Sigmoid colon (tissue), 4 donors: Measurements from ENCODE around the gene ANO1.

Source experiments
- EP300 ChIP-seq, 4 donors: sonication (generic); formaldehyde crosslinking; IDR thresholded peaks; one replicate each; pipeline ENCODE4 v1.6.1; 2017; ENCODE audit warnings: antibody characterized with exemption in 4 of 4
- POLR2A ChIP-seq, 2 donors: fragments of 450-650 bp; IDR thresholded peaks; one replicate each; pipeline ENCODE4 v1.6.1; 2016; ENCODE audit warnings: antibody characterized with exemption in 2 of 2, mild to moderate bottlenecking in 2 of 2, moderate library complexity in 2 of 2
- POLR2AphosphoS5 ChIP-seq, 4 donors: sonication (generic); formaldehyde crosslinking; IDR thresholded peaks; one replicate each; pipeline ENCODE4 v1.6.1; 2017; ENCODE audit warnings: antibody characterized with exemption in 4 of 4
- TF ChIP-seq, protein P1 (sequence below), 4 experiments: fragments of 450-650 bp in 3 of 4; fragments of 200-600 bp in 1 of 4; IDR thresholded peaks; one replicate each; pipeline ENCODE4 v1.5.1; 2016 to 2019; ENCODE audit warnings: antibody characterized with exemption in 4 of 4, mild to moderate bottlenecking in 3 of 4, moderate library complexity in 2 of 4

DNA sequence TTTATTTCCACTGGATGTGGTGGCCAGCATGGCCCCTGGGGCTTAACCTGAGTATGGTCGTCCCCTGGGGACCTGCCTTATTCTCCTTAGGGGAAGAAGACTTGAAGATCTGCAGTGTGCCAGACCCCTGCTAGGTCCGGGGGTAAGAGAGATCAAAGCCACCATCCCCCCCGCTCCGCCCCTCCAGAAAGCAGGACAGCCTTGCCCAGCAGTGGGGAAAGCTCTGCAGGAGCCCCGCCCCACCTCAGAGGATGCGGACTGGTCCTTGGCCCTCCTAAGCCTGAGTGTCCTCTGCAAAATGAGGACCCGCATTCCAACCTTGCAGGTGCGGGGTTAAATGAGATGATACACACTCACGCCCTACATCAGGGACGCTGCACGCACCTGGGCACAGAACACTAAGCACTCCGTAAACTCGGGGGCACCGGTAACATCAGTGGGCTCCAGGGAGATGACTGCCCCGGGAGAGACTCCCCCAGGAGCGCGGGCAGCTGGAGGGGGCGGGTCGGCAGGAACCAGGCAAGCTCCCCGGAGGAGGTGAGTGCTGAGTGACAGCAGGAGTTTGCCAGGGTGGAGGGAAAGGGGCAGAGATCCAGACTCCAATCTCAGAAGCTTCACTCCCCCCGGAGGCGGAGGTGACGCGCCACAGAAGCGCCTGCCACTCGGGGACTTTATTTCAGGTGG, 564 bp upstream of the ANO1 start:
- TF ChIP-seq, protein P1, sequence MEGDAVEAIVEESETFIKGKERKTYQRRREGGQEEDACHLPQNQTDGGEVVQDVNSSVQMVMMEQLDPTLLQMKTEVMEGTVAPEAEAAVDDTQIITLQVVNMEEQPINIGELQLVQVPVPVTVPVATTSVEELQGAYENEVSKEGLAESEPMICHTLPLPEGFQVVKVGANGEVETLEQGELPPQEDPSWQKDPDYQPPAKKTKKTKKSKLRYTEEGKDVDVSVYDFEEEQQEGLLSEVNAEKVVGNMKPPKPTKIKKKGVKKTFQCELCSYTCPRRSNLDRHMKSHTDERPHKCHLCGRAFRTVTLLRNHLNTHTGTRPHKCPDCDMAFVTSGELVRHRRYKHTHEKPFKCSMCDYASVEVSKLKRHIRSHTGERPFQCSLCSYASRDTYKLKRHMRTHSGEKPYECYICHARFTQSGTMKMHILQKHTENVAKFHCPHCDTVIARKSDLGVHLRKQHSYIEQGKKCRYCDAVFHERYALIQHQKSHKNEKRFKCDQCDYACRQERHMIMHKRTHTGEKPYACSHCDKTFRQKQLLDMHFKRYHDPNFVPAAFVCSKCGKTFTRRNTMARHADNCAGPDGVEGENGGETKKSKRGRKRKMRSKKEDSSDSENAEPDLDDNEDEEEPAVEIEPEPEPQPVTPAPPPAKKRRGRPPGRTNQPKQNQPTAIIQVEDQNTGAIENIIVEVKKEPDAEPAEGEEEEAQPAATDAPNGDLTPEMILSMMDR (IDR thresholded peaks at IDR 0.05), result no peak
- TF ChIP-seq POLR2A (IDR thresholded peaks at IDR 0.05), result no peak
- TF ChIP-seq EP300 (IDR thresholded peaks at IDR 0.05), result no peak
- TF ChIP-seq POLR2AphosphoS5 (IDR thresholded peaks at IDR 0.05), result no peak
